GM23338 (cell line): ENCODE results near the gene RPTOR.

Source experiments
- CREB1 ChIP-seq: fragments of 250-450 bp; sonication (Bioruptor Pico); IDR thresholded peaks from 2 replicates; pipeline ENCODE4 v1.5.0; 2020; ENCODE audit warnings: low read depth, mild to moderate bottlenecking, moderate library complexity
- CTCF ChIP-seq, 2 experiments: fragments of 200-600 bp in 1 of 2; sonication (generic) in 1 of 2; conservative IDR thresholded peaks; 2 replicates each; pipeline versions ENCODE4 v1.5.1 to v1.6.1; 2016 to 2017; ENCODE audit warnings: antibody characterized with exemption in 2 of 2, low read depth in 2 of 2, mild to moderate bottlenecking in 2 of 2, moderate library complexity in 1 of 2
- POLR2AphosphoS5 ChIP-seq: IDR thresholded peaks from 2 replicates; pipeline ENCODE4 v1.6.1; 2016; ENCODE audit warnings: antibody characterized with exemption, low read depth

GRCh38 chr17:80866050-80866793 lies 321.6 kb downstream of the RPTOR start:
- TF ChIP-seq CTCF (conservative IDR thresholded peaks at IDR 0.05; ENCODE audit: low read depth in 2 of 2) (peak; percentile 65 to 71), CREB1 (CRISPR knock-in tag) (no peak), POLR2AphosphoS5 (no peak)
